PC-3 (cell line): Measurements from ENCODE around the gene TUBGCP2. TPM values are rescaled to one million over a fixed set of nuclear protein-coding genes. Genes with fewer than 3 reads are reported as not detected.

Experiments used
- ATAC-seq: fragments of 200-7000 bp; cut with Tn5 transposase; 2 replicates; pipeline ENCODE4 v1.9.1; 2020; ENCODE audit warnings: mild to moderate bottlenecking, moderate library complexity
- BruUV-seq: library from RNA; stranded (reverse); fragments of 400-500 nt; replicated peaks from 2 replicates; lab custom pipeline; 2021; lab: Mats Ljungman, UMichigan
- CTCF ChIA-PET: fragments of 300-600 bp; sonication (Branson Sonifier 250); formaldehyde crosslinking; loops from one replicate; lab custom pipeline; 2022; ENCODE audit warnings: antibody characterized with exemption; lab: Charles Lee
- POLR2A ChIA-PET: fragments of 300-600 bp; sonication (Branson Sonifier 250); formaldehyde crosslinking; loops from one replicate; lab custom pipeline; 2022; ENCODE audit warnings: antibody characterized with exemption; ENCODE audit not compliant: unreplicated experiment; lab: Charles Lee
- DNase-seq: peaks from one replicate; pipeline ENCODE4 v3.0.0-alpha.2; 2015
- H2AFZ ChIP-seq: fragments of 300-600 bp; sonication (generic); 2 replicates; pipeline ENCODE4 v1.6.0; 2016; ENCODE audit warnings: antibody characterized with exemption, low read length
- H3F3A ChIP-seq: fragments of 300-600 bp; sonication (generic); one replicate; pipeline ENCODE4 v1.6.0; 2017; ENCODE audit warnings: antibody characterized with exemption, low read length, control low read depth, mild to moderate bottlenecking; ENCODE audit not compliant: unreplicated experiment
- H3K27ac ChIP-seq: fragments of 300-600 bp; sonication (generic); 2 replicates; pipeline ENCODE4 v1.5.1; 2016; ENCODE audit warnings: mild to moderate bottlenecking, low read length
- H3K27me3 ChIP-seq: fragments of 300-600 bp; sonication (generic); 2 replicates; pipeline ENCODE4 v1.6.1; 2016; ENCODE audit warnings: low read length, mixed read lengths
- H3K36me3 ChIP-seq: fragments of 300-600 bp; sonication (generic); 2 replicates; pipeline ENCODE4 v1.6.1; 2016; ENCODE audit warnings: low read depth, mixed run types, low read length, mixed read lengths
- H3K4me1 ChIP-seq: fragments of 300-600 bp; sonication (generic); 2 replicates; pipeline ENCODE4 v1.5.1; 2016; ENCODE audit warnings: low read length; ENCODE audit not compliant: insufficient read depth
- H3K4me2 ChIP-seq: fragments of 300-600 bp; sonication (generic); 2 replicates; pipeline ENCODE4 v1.6.0; 2016; ENCODE audit warnings: low read length
- H3K4me3 ChIP-seq: fragments of 300-600 bp; sonication (generic); 2 replicates; pipeline ENCODE4 v1.5.1; 2016; ENCODE audit warnings: mild to moderate bottlenecking, low read length, mixed read lengths
- H3K79me2 ChIP-seq: fragments of 300-600 bp; sonication (generic); 2 replicates; pipeline ENCODE4 v1.6.1; 2017; ENCODE audit warnings: low read length, mixed read lengths
- H3K9ac ChIP-seq: fragments of 300-600 bp; sonication (generic); 2 replicates; pipeline ENCODE4 v1.6.0; 2016; ENCODE audit warnings: mild to moderate bottlenecking, low read length
- H3K9me2 ChIP-seq: fragments of 300-600 bp; sonication (generic); replicated peaks from 2 replicates; pipeline ENCODE4 v1.6.1; 2016; ENCODE audit warnings: mixed run types, low read length, mixed read lengths
- H3K9me3 ChIP-seq: fragments of 300-600 bp; sonication (generic); 2 replicates; pipeline ENCODE4 v1.6.1; 2016; ENCODE audit warnings: low read length, mixed read lengths
- H4K20me1 ChIP-seq: fragments of 300-600 bp; sonication (generic); 2 replicates; pipeline ENCODE4 v1.6.1; 2016; ENCODE audit warnings: low read length, mixed read lengths
- CTCF ChIP-seq: fragments of 300-600 bp; sonication (generic); conservative IDR thresholded peaks from 2 replicates; pipeline ENCODE4 v1.5.1; 2017; ENCODE audit warnings: antibody characterized with exemption, low read depth, mild to moderate bottlenecking, low read length
- EZH2 ChIP-seq: fragments of 300-600 bp; sonication (generic); IDR thresholded peaks from one replicate; pipeline ENCODE4 v1.6.1; 2017; ENCODE audit warnings: antibody characterized with exemption, mild to moderate bottlenecking, low read length; ENCODE audit not compliant: unreplicated experiment
- EZH2phosphoT487 ChIP-seq: fragments of 300-600 bp; sonication (generic); IDR thresholded peaks from 2 replicates; pipeline ENCODE4 v1.6.1; 2018; ENCODE audit warnings: mild to moderate bottlenecking, antibody characterized with exemption, low read length, borderline replicate concordance
- intact Hi-C: fragments of 100-400 bp; cut with micrococcal nuclease; formaldehyde crosslinking; loops from 2 replicates; pipeline ENCODE4 v1.9.0; 2023
- total RNA-seq: library from RNA; depleted of rRNA; stranded (reverse); fragments of >200 nt; gene quantifications from 2 replicates; pipeline ENCODE4 v1.2.3, GENCODE V29; 2014

The TUBGCP2 gene
- total RNA-seq, 1 experiment from 2014 or later: 72.9 TPM

- H3K4me2 ChIP-seq: no peak overlapping the region
- no peaks in the 10 kb centered on the region for H3K27me3 ChIP-seq
- no peaks in the 10 kb centered on the region for H3K9me2 ChIP-seq
- no TSS peak for BruUV-seq
- H3K27ac ChIP-seq: no peak overlapping the region
- H3K36me3 ChIP-seq: peaks cover 5% of the 10 kb centered on the region; the same call in 1 of the 2 replicates
- H3F3A ChIP-seq: no peaks in the 10 kb centered on the region
- CTCF ChIA-PET: no interaction called here
- intact Hi-C loops: no loop called here
- peaks cover 19% of the 10 kb centered on the region for H3K4me1 ChIP-seq
- POLR2A ChIA-PET: no interaction called here
- no peak for ATAC-seq
- H3K9me3 ChIP-seq: no peaks in the 10 kb centered on the region
- no peaks in the 10 kb centered on the region for H4K20me1 ChIP-seq
- H3K4me3 ChIP-seq: no peak overlapping the region
- no peak overlapping the region for H3K9ac ChIP-seq
- TF ChIP-seq CTCF (no peak), EZH2phosphoT487 (no peak), EZH2 (no peak)
- no peak for DNase-seq
- H3K79me2 ChIP-seq: peaks cover 3% of the 10 kb centered on the region; the same call in 1 of the 2 replicates
- no peak overlapping the region for H2AFZ ChIP-seq
Measured at GRCh38 chr10:133268532-133268931, 40.1 kb downstream of the TUBGCP2 start.

GRCh38 chr10:133267829-133268228, 40.8 kb downstream of the TUBGCP2 start:
- POLR2A ChIA-PET: no interaction called here
- Histone ChIP-seq H3K4me3 (no peak overlapping the region), H3K36me3 (peaks cover 5% of the 10 kb centered on the region; the same call in 1 of the 2 replicates), H3K9me3 (no peaks in the 10 kb centered on the region), H3K27ac (no peak overlapping the region), H3K9me2 (no peaks in the 10 kb centered on the region), H4K20me1 (no peaks in the 10 kb centered on the region), H3K4me1 (peaks cover 19% of the 10 kb centered on the region), H3K27me3 (no peaks in the 10 kb centered on the region), H3K4me2 (no peak overlapping the region), H3K79me2 (no peaks in the 10 kb centered on the region), H3K9ac (no peak overlapping the region), H3F3A (no peaks in the 10 kb centered on the region), H2AFZ (no peak overlapping the region)
- BruUV-seq: no TSS peak
- intact Hi-C loops: no loop called here
- ATAC-seq (no peak), DNase-seq (no peak)
- CTCF ChIA-PET: no interaction called here
- TF ChIP-seq CTCF (no peak), EZH2 (no peak), EZH2phosphoT487 (no peak)

GRCh38 chr10:133267293-133267692, 41.4 kb downstream of the TUBGCP2 start:
- ATAC-seq (no peak), DNase-seq (no peak)
- CTCF ChIA-PET: no interaction called here
- Histone ChIP-seq H3K4me2 (no peak overlapping the region), H3K27me3 (no peaks in the 10 kb centered on the region), H3K9me3 (no peaks in the 10 kb centered on the region), H3K27ac (no peak overlapping the region), H3F3A (no peaks in the 10 kb centered on the region), H3K4me1 (peaks cover 22% of the 10 kb centered on the region), H3K9me2 (no peaks in the 10 kb centered on the region), H3K9ac (no peak overlapping the region), H2AFZ (no peak overlapping the region), H3K36me3 (peaks cover 5% of the 10 kb centered on the region; the same call in 1 of the 2 replicates), H4K20me1 (no peaks in the 10 kb centered on the region), H3K4me3 (no peak overlapping the region), H3K79me2 (no peaks in the 10 kb centered on the region)
- BruUV-seq: no TSS peak
- no peak for TF ChIP-seq CTCF
- POLR2A ChIA-PET: no interaction called here
- intact Hi-C loops: no loop called here
